HG02610 (cell line): ENCODE results near the gene GRAP2.

Experiments
- ATAC-seq: cut with Tn5 transposase; IDR thresholded peaks from one replicate; pipeline ENCODE4 v1.9.1; 2021; ENCODE audit warnings: mild to moderate bottlenecking, moderate library complexity; ENCODE audit not compliant: unreplicated experiment

GRAP2 gene

GRCh38 chr22:39923696-39924095 lies 22.8 kb downstream of the GRAP2 start:
- ATAC-seq, result no peak

GRCh38 chr22:39924286-39924685 lies 23.4 kb downstream of the GRAP2 start:
- no peak for ATAC-seq

GRCh38 chr22:39925273-39925672 lies 24.4 kb downstream of the GRAP2 start:
- no peak for ATAC-seq

GRCh38 chr22:39925909-39926679 lies 25.2 kb downstream of the GRAP2 start:
- no peak for ATAC-seq

GRCh38 chr22:39926753-39927152 lies 25.9 kb downstream of the GRAP2 start:
- no peak for ATAC-seq

- no peak for ATAC-seq
These were observed 26.7 kb downstream of the GRAP2 start for GRCh38 chr22:39927544-39927943.

GRCh38 chr22:39928536-39929520 lies 27.9 kb downstream of the GRAP2 start:
- ATAC-seq, result no peak

- no peak for ATAC-seq
These were observed 30.4 kb downstream of the GRAP2 start for GRCh38 chr22:39931251-39931650.

GRCh38 chr22:39932166-39932565 lies 31.3 kb downstream of the GRAP2 start:
- ATAC-seq, result no peak

GRCh38 chr22:39932918-39933649 lies 32.2 kb downstream of the GRAP2 start:
- ATAC-seq, result no peak

GRCh38 chr22:39933741-39934140 lies 32.9 kb downstream of the GRAP2 start:
- no peak for ATAC-seq

GRCh38 chr22:39935116-39935515 lies 34.2 kb downstream of the GRAP2 start:
- no peak for ATAC-seq

- no peak for ATAC-seq
These were observed 34.7 kb downstream of the GRAP2 start for GRCh38 chr22:39935612-39936011.

- no peak for ATAC-seq
These were observed 35.8 kb downstream of the GRAP2 start for GRCh38 chr22:39936523-39937145.

- no peak for ATAC-seq
These were observed 37.0 kb downstream of the GRAP2 start for GRCh38 chr22:39937906-39938305.

- ATAC-seq, result no peak
These were observed 37.7 kb downstream of the GRAP2 start for GRCh38 chr22:39938509-39939111.

- no peak for ATAC-seq
These were observed 38.9 kb downstream of the GRAP2 start for GRCh38 chr22:39939830-39940229.

GRCh38 chr22:39940757-39941305 lies 39.9 kb downstream of the GRAP2 start:
- no peak for ATAC-seq

- ATAC-seq, result no peak
These were observed 40.7 kb downstream of the GRAP2 start for GRCh38 chr22:39941601-39942000.
